Measurements from ENCODE around the gene FBXO10. TPM values are rescaled to one million over a fixed set of nuclear protein-coding genes. Genes with fewer than 3 reads are reported as not detected.

Gene FBXO10
- total and polyA plus RNA-seq, 11 donors, result 2.4 to 9.8 (median 6.7) TPM

GRCh38 chr9:37575001-37575400, 1.2 kb downstream of the FBXO10 start:
- H3K36me3 ChIP-seq, result no peaks in the 10 kb centered on the region
- DNase-seq (no peak), ATAC-seq (no peak)
- H3K27me3 ChIP-seq, result no peaks in the 10 kb centered on the region
- peak overlapping the region in 9 of 12 donors; percentile 68 to 98 (median 83) for H3K4me3 ChIP-seq
- TF ChIP-seq, protein P1, sequence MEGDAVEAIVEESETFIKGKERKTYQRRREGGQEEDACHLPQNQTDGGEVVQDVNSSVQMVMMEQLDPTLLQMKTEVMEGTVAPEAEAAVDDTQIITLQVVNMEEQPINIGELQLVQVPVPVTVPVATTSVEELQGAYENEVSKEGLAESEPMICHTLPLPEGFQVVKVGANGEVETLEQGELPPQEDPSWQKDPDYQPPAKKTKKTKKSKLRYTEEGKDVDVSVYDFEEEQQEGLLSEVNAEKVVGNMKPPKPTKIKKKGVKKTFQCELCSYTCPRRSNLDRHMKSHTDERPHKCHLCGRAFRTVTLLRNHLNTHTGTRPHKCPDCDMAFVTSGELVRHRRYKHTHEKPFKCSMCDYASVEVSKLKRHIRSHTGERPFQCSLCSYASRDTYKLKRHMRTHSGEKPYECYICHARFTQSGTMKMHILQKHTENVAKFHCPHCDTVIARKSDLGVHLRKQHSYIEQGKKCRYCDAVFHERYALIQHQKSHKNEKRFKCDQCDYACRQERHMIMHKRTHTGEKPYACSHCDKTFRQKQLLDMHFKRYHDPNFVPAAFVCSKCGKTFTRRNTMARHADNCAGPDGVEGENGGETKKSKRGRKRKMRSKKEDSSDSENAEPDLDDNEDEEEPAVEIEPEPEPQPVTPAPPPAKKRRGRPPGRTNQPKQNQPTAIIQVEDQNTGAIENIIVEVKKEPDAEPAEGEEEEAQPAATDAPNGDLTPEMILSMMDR (IDR thresholded peaks at IDR 0.05), result no peak
- no peak for TF ChIP-seq POLR2A (IDR thresholded peaks at IDR 0.05)
- peak overlapping the region in 7 of 12 donors; percentile 75 to 90 (median 84) for H3K27ac ChIP-seq
- H3K9me3 ChIP-seq, result no peaks in the 10 kb centered on the region
- WGBS, 4 donors, result 41 to 52% (median 49%) methylated on average over 5 of the region's 5 CpGs
- peaks cover 0 to 24% (median 18%) of the 10 kb centered on the region in 12 donors for H3K4me1 ChIP-seq
- intact Hi-C loops (cut with DNase I), result loop anchor here in 5 of 10 donors (5.0 to 10.0 kb wide), 4 partner anchors 80 to 150 kb away; partner anchors contain the start of genes POLR1E (in 4 of the 5) and GRHPR (in 1 of the 5)

DNA sequence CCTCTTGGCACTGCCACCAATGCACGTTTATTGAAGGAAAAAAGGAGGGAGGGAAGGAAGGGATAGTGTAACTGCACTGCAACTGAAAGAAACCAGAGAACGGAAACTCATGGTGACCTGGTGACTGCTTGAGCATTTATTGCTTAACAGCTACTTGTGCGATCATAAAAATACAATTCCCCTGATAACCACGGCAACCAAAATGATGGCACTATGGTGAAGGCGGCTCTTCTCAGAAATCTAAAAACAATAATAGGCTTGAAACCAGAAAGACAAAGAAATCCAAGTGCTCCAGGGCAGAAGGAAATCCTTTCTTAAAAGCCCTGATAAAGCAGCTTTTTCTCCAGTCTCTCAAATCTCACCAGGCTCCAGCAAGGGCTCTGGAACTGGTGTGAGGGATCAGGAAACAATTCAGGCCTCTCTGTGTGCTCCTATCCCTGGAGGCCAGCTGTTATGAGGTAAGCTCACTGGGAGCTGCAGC, 1.9 kb downstream of the FBXO10 start:
- Histone ChIP-seq H3K27me3 (no peaks in the 10 kb centered on the region), H3K27ac (peak overlapping the region in 1 of 12 donors; percentile 90), H3K36me3 (no peaks in the 10 kb centered on the region), H3K9me3 (no peaks in the 10 kb centered on the region), H3K4me3 (no peak overlapping the region), H3K4me1 (peaks cover 0 to 24% (median 18%) of the 10 kb centered on the region in 12 donors)
- WGBS, 4 donors, result 58 to 70% (median 62%) methylated on average over 5 of the region's 5 CpGs
- TF ChIP-seq, protein P1 (IDR thresholded peaks at IDR 0.05), result no peak
- TF ChIP-seq POLR2A (IDR thresholded peaks at IDR 0.05), result no peak
- intact Hi-C loops (cut with DNase I), result loop anchor here in 4 of 10 donors (10.0 kb wide), 3 partner anchors 79 to 149 kb away; partner anchors contain the start of genes POLR1E (in 3 of the 4) and GRHPR (in 1 of the 4)
- no peak for DNase-seq
- ATAC-seq, result no peak

GRCh38 chr9:37571282-37571681, 4.9 kb downstream of the FBXO10 start:
- WGBS, 4 donors, result 90 to 98% (median 97%) methylated on average over 1 of the region's 1 CpG
- Histone ChIP-seq H3K27me3 (no peaks in the 10 kb centered on the region), H3K36me3 (no peaks in the 10 kb centered on the region), H3K4me3 (no peak overlapping the region), H3K27ac (no peak overlapping the region), H3K4me1 (peaks cover 0 to 17% (median 15%) of the 10 kb centered on the region in 12 donors), H3K9me3 (no peaks in the 10 kb centered on the region)
- intact Hi-C loops (cut with DNase I), result loop anchor here in 4 of 10 donors (10.0 kb wide), 3 partner anchors 76 to 146 kb away; partner anchors contain the start of genes POLR1E (in 3 of the 4) and GRHPR (in 1 of the 4)
- TF ChIP-seq, protein P1 (IDR thresholded peaks at IDR 0.05), result no peak
- no peak for TF ChIP-seq POLR2A (IDR thresholded peaks at IDR 0.05)
- DNase-seq, result no peak
- ATAC-seq, result no peak

GRCh38 chr9:37566716-37567115, 9.5 kb downstream of the FBXO10 start:
- WGBS, 4 donors, result 85 to 90% (median 86%) methylated on average over 3 of the region's 3 CpGs
- DNase-seq, result no peak
- TF ChIP-seq POLR2A (IDR thresholded peaks at IDR 0.05), result no peak
- TF ChIP-seq, protein P1 (IDR thresholded peaks at IDR 0.05), result no peak
- no peak for ATAC-seq
- Histone ChIP-seq H3K27me3 (no peaks in the 10 kb centered on the region), H3K4me3 (no peak overlapping the region), H3K36me3 (no peaks in the 10 kb centered on the region), H3K27ac (no peak overlapping the region), H3K9me3 (no peaks in the 10 kb centered on the region), H3K4me1 (no peaks in the 10 kb centered on the region)
- intact Hi-C loops (cut with DNase I), result loop anchor here in 1 of 10 donors (10.0 kb wide), 1 partner anchor 72 kb away; no protein-coding TSS in a partner anchor

Measured in heart left ventricle (tissue), 16 donors.